K562 (cell line): ENCODE data around the gene STON2.

Experiments used
- BRD9 ChIP-seq: fragments of 450-650 bp; IDR thresholded peaks from 2 replicates; pipeline ENCODE4 v1.6.1; 2018; ENCODE audit warnings: low read depth; ENCODE audit not compliant: partially characterized antibody
- BRF1 ChIP-seq: IDR thresholded peaks from 3 replicates; pipeline ENCODE4 v1.6.1; 2011; ENCODE audit warnings: borderline replicate concordance, mild to moderate bottlenecking; ENCODE audit not compliant: insufficient read length; ENCODE audit errors: extremely low read depth
- NFE2 ChIP-seq: IDR thresholded peaks from 2 replicates; pipeline ENCODE4 v1.6.1; 2014; ENCODE audit warnings: antibody characterized with exemption, low read depth
- RAD21 ChIP-seq, 2 experiments: fragments of 250-450 bp in 1 of 2; fragments of 450-650 bp in 1 of 2; sonication (Bioruptor Pico) in 1 of 2; formaldehyde crosslinking in 1 of 2; IDR thresholded peaks in 1 of 2; conservative IDR thresholded peaks in 1 of 2; 2 replicates each; pipeline versions ENCODE4 v1.4.0 to v1.8.0; 2020 to 2022; ENCODE audit warnings: mild to moderate bottlenecking in 2 of 2, moderate library complexity in 1 of 2
- SIN3A ChIP-seq, 2 experiments: fragments of 150-350 bp in 1 of 2; IDR thresholded peaks; 2 replicates each; pipeline ENCODE4 v1.6.1; 2011 to 2016; ENCODE audit warnings: borderline replicate concordance in 2 of 2, low read depth in 2 of 2, low read length in 2 of 2, mild to moderate bottlenecking in 2 of 2, moderate library complexity in 2 of 2; ENCODE audit not compliant: control insufficient read depth in 1 of 2
- SRF ChIP-seq, 2 experiments: fragments of 250-450, 450-650 bp in 1 of 2; sonication (Bioruptor Pico) in 1 of 2; sonication (generic) in 1 of 2; formaldehyde crosslinking; IDR thresholded peaks; 2 replicates each; pipeline versions ENCODE4 v1.5.0 to v1.5.1; 2020 to 2022; ENCODE audit warnings: mild to moderate bottlenecking in 1 of 2, missing genetic modification reagents in 1 of 2
- ZNF175 ChIP-seq: fragments of 200-800 bp; sonication (Bioruptor generic); IDR thresholded peaks from 2 replicates; pipeline ENCODE4 v1.6.1; 2016; ENCODE audit warnings: low read depth, mild to moderate bottlenecking, missing genetic modification characterization, missing compliant biosample characterization
- ZNF518B ChIP-seq: fragments of 250-450 bp; sonication (Bioruptor Pico); IDR thresholded peaks from 2 replicates; pipeline ENCODE4 v1.5.0; 2021; ENCODE audit warnings: mild to moderate bottlenecking, moderate library complexity
- ZNF79 ChIP-seq: fragments of 250-450 bp; sonication (Bioruptor Pico); IDR thresholded peaks from 2 replicates; pipeline ENCODE4 v1.4.0; 2020; ENCODE audit warnings: low read depth, mild to moderate bottlenecking, moderate library complexity
- TF ChIP-seq, protein P1 (sequence below): fragments of 450-650 bp; IDR thresholded peaks from 2 replicates; pipeline ENCODE4 v1.6.1; 2018; ENCODE audit warnings: mild to moderate bottlenecking, low read depth; ENCODE audit not compliant: partially characterized antibody
- TF ChIP-seq, protein P2 (sequence below): fragments of 200-600 bp; sonication (generic); IDR thresholded peaks from one replicate; pipeline ENCODE4 v1.6.1; 2012; ENCODE audit warnings: mild to moderate bottlenecking, low read depth, low read length, inconsistent platforms
- TF ChIP-seq, protein P3 (sequence below), 3 experiments: IDR thresholded peaks in 2 of 3; conservative IDR thresholded peaks in 1 of 3; 2 replicates each; pipeline ENCODE4 v1.5.1; 2011 to 2012; ENCODE audit warnings: low read length in 3 of 3, mild to moderate bottlenecking in 3 of 3, control low read depth in 2 of 3, improper control_type of control experiment in 1 of 3, inconsistent platforms in 1 of 3, low read depth in 1 of 3, mixed read lengths in 1 of 3, moderate library complexity in 1 of 3; ENCODE audit not compliant: insufficient read depth in 2 of 3

DNA sequence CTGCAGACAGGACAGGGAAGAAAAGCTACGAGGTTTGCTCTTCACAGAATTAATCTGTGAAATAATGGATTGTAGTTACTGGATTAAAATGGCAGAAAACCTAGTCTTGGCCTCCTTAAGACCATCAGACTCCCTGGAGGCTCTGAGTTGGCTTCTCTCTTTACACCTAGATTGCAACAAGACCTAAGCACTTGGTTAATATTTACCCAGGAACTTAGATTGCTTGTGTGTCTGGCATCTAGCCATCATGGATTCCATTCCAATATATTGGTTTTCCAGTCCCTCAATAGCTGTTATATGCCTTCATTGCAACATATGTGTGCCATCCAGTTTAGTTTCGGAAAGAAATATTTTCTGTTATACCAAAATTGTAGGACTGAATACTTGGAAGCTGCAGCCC lies 177.4 kb downstream of the STON2 start:
- TF ChIP-seq SIN3A (IDR thresholded peaks at IDR 0.05; ENCODE audit: borderline replicate concordance in 2 of 2, control insufficient read depth in 1 of 2, low read depth in 2 of 2, low read length in 2 of 2) (no peak), BRF1 (no peak), NFE2 (no peak), ZNF518B (CRISPR knock-in tag) (no peak), RAD21 (CRISPR knock-in tag; conservative IDR thresholded peaks at IDR 0.05 in 1 of 2, IDR thresholded peaks at IDR 0.05 in 1 of 2) (no peak), SRF (CRISPR knock-in tag; IDR thresholded peaks at IDR 0.05) (no peak), BRD9 (no peak), ZNF79 (no peak), ZNF175 (no peak)
- TF ChIP-seq, protein P1, sequence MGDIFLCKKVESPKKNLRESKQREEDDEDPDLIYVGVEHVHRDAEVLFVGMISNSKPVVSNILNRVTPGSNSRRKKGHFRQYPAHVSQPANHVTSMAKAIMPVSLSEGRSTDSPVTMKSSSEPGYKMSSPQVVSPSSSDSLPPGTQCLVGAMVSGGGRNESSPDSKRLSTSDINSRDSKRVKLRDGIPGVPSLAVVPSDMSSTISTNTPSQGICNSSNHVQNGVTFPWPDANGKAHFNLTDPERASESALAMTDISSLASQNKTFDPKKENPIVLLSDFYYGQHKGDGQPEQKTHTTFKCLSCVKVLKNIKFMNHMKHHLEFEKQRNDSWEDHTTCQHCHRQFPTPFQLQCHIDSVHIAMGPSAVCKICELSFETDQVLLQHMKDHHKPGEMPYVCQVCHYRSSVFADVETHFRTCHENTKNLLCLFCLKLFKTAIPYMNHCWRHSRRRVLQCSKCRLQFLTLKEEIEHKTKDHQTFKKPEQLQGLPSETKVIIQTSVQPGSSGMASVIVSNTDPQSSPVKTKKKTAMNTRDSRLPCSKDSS = no peak
- TF ChIP-seq, protein P2, sequence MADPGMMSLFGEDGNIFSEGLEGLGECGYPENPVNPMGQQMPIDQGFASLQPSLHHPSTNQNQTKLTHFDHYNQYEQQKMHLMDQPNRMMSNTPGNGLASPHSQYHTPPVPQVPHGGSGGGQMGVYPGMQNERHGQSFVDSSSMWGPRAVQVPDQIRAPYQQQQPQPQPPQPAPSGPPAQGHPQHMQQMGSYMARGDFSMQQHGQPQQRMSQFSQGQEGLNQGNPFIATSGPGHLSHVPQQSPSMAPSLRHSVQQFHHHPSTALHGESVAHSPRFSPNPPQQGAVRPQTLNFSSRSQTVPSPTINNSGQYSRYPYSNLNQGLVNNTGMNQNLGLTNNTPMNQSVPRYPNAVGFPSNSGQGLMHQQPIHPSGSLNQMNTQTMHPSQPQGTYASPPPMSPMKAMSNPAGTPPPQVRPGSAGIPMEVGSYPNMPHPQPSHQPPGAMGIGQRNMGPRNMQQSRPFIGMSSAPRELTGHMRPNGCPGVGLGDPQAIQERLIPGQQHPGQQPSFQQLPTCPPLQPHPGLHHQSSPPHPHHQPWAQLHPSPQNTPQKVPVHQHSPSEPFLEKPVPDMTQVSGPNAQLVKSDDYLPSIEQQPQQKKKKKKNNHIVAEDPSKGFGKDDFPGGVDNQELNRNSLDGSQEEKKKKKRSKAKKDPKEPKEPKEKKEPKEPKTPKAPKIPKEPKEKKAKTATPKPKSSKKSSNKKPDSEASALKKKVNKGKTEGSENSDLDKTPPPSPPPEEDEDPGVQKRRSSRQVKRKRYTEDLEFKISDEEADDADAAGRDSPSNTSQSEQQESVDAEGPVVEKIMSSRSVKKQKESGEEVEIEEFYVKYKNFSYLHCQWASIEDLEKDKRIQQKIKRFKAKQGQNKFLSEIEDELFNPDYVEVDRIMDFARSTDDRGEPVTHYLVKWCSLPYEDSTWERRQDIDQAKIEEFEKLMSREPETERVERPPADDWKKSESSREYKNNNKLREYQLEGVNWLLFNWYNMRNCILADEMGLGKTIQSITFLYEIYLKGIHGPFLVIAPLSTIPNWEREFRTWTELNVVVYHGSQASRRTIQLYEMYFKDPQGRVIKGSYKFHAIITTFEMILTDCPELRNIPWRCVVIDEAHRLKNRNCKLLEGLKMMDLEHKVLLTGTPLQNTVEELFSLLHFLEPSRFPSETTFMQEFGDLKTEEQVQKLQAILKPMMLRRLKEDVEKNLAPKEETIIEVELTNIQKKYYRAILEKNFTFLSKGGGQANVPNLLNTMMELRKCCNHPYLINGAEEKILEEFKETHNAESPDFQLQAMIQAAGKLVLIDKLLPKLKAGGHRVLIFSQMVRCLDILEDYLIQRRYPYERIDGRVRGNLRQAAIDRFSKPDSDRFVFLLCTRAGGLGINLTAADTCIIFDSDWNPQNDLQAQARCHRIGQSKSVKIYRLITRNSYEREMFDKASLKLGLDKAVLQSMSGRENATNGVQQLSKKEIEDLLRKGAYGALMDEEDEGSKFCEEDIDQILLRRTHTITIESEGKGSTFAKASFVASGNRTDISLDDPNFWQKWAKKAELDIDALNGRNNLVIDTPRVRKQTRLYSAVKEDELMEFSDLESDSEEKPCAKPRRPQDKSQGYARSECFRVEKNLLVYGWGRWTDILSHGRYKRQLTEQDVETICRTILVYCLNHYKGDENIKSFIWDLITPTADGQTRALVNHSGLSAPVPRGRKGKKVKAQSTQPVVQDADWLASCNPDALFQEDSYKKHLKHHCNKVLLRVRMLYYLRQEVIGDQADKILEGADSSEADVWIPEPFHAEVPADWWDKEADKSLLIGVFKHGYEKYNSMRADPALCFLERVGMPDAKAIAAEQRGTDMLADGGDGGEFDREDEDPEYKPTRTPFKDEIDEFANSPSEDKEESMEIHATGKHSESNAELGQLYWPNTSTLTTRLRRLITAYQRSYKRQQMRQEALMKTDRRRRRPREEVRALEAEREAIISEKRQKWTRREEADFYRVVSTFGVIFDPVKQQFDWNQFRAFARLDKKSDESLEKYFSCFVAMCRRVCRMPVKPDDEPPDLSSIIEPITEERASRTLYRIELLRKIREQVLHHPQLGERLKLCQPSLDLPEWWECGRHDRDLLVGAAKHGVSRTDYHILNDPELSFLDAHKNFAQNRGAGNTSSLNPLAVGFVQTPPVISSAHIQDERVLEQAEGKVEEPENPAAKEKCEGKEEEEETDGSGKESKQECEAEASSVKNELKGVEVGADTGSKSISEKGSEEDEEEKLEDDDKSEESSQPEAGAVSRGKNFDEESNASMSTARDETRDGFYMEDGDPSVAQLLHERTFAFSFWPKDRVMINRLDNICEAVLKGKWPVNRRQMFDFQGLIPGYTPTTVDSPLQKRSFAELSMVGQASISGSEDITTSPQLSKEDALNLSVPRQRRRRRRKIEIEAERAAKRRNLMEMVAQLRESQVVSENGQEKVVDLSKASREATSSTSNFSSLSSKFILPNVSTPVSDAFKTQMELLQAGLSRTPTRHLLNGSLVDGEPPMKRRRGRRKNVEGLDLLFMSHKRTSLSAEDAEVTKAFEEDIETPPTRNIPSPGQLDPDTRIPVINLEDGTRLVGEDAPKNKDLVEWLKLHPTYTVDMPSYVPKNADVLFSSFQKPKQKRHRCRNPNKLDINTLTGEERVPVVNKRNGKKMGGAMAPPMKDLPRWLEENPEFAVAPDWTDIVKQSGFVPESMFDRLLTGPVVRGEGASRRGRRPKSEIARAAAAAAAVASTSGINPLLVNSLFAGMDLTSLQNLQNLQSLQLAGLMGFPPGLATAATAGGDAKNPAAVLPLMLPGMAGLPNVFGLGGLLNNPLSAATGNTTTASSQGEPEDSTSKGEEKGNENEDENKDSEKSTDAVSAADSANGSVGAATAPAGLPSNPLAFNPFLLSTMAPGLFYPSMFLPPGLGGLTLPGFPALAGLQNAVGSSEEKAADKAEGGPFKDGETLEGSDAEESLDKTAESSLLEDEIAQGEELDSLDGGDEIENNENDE = no peak
- TF ChIP-seq, protein P3, sequence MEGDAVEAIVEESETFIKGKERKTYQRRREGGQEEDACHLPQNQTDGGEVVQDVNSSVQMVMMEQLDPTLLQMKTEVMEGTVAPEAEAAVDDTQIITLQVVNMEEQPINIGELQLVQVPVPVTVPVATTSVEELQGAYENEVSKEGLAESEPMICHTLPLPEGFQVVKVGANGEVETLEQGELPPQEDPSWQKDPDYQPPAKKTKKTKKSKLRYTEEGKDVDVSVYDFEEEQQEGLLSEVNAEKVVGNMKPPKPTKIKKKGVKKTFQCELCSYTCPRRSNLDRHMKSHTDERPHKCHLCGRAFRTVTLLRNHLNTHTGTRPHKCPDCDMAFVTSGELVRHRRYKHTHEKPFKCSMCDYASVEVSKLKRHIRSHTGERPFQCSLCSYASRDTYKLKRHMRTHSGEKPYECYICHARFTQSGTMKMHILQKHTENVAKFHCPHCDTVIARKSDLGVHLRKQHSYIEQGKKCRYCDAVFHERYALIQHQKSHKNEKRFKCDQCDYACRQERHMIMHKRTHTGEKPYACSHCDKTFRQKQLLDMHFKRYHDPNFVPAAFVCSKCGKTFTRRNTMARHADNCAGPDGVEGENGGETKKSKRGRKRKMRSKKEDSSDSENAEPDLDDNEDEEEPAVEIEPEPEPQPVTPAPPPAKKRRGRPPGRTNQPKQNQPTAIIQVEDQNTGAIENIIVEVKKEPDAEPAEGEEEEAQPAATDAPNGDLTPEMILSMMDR (IDR thresholded peaks at IDR 0.05 in 2 of 3, conservative IDR thresholded peaks at IDR 0.05 in 1 of 3; ENCODE audit: insufficient read depth in 2 of 3, low read depth in 1 of 3, low read length in 3 of 3) = no peak
